GM19467 (cell line): ENCODE data around the gene TSPAN4.

Source experiments
- ATAC-seq: cut with Tn5 transposase; IDR thresholded peaks from one replicate; pipeline ENCODE4 v1.9.1; 2021; ENCODE audit warnings: mild to moderate bottlenecking, moderate library complexity; ENCODE audit not compliant: unreplicated experiment

TSPAN4 gene

DNA sequence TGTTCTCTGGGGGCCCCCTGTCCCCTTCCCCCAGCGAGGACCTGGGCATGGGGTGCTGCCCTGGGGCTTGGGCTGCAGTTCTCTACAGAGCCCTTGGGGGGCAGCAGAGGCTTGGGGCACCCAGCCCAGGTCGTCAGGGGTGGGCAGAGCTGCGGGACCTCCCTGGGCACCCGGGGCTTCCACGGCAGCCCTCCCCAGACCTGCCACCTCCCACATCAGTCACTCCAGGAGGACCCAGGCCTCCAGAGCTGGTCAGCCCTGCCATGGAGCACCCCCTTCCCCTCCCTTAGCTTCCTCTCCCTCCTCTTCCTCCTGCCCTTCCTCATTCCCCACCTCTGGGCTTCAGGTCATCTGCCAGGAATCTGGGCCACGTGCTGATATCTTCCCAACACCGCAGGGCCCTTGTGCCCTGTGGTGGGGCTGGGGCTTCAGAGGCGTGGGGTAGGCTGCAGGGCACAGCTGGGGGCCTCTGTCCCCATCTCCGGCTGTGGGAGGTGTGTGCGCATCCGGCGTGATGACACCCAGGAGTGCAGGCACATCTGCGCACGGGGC lies 5.8 kb downstream of the TSPAN4 start:
- no peak for ATAC-seq

DNA sequence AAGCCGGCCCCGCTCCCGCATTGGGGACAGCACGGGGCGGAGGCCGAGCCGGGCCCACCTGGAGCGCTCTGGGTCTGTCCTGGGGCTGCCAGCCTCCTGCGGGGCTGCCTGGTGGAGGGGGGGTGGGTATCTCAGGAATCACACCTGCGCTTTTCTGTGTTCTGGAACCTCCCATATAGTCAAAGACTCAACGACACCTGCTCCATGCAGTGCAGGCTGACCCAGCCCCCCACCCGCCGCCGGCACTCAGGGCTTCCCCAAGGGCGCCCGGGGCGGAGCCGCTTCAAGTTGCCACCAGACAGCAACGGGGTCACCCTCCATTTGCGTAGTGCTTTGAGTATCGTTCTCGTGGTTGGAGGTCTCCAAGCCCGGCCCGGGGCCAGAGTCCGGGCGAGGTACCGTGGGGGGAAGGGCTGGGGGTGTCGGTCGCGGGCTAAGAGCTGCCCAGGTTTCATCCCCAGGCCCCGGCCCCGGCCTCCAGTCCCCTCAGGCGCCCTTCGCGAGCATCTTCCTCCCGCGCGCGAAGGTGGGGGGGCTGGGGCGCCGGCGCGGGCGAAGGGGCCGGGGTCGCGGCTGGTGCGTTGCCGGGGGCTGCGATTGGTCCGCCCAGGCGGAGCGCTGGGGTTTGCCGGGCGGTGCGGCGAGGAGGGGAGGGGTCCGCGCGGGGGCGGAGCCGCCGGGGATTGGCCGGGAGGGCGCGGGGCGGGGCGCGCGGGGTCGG lies 6.6 kb downstream of the TSPAN4 start:
- ATAC-seq: no peak

- no peak for ATAC-seq
Measured at GRCh38 chr11:849951-850774, 7.5 kb downstream of the TSPAN4 start.

GRCh38 chr11:850775-851763 lies 8.4 kb downstream of the TSPAN4 start:
- ATAC-seq: no peak

DNA sequence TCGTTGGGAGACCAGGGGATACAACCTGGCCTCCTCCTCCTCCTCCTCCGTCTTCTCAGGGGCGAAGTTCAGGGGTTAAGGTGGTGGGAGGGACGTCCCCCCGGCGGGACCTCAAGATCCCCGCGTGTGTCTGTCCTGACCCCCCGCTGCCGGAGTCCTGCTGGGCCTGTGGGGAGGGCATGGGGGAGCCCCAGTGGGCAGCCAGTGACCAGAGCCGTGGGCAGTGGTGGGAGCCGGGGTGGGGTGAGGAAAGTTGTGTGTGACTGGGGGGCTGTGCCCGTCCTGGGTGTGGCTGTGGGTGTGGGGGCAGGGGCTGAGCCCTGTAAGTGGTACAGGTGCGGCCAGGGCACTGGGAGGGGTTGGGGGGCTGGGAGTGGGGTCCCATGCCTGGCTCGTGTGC lies 10.1 kb downstream of the TSPAN4 start:
- no peak for ATAC-seq

DNA sequence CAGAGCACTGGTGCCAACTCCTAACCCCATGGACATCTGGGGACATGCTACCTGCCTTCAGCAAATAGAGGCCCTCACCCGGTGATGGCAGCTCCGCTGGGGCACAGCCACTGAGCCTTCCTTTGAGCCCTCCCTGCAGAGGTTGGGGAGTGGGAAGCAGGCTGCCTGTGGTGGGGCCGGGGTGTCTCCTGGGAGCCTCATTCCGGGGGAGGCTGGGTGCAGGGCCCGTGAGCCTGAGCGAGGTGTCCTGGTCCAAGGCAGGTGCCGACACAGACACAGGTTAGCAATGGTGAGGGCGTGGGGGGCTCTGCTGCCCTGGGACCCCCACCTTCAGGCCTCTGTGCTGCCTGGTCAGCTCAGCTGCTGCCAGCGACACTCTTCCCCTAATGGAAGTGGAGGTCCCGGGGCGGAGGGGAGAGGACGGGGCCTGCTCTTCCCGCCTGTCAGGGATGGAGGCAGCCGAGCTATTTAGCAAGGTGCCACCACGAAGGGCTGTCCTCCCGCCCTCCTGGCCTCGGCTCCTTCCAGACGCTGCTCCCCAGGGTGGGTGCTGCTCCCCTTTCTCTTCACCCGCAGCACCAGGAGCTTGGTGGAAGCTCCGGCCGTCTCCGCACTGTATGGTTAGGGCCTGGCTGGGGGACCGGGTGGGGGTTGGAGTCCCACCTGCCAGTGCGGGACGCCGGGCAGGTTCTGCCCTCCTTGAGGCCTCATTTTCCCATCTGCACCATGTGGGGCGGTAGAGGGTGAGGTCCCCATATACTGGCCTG lies 11.2 kb downstream of the TSPAN4 start:
- no peak for ATAC-seq

DNA sequence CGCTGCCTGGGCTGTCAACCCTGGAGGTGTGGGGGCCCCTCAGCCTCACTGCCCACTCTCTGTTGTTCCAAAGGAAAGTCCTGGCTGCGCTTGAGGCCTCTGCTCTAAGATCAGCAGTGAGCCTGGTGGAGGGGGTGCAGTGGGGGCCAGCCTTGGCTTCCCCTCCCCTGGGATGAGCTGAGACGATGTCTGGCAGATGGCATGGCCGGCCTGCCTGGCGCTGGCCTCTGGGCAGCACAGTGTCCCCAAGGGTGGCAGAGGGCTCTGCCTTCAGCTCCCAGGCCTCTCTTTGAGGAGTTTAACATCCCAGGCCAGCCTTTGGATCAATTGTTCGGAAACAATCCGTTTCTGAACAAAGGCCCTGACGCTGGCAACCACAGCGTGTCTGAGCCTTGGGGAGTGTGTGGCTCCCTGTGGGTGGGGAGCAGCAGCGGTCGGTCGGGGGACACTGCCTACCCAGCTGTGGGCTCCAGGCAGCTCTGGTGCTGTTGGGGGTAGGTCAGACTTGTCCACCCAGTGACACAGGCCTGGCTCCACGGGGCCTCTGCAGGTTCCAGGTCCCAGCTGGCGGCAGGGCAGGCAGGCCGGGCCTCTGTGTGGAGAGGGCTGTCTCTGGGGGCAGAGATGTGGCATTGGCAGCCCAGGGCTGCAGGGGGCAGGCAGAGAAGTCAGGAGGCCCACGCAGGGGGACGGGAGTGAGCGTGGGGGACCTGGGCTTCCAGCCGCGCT lies 12.1 kb downstream of the TSPAN4 start:
- no peak for ATAC-seq

GRCh38 chr11:855330-855674 lies 12.7 kb downstream of the TSPAN4 start:
- ATAC-seq: no peak

DNA sequence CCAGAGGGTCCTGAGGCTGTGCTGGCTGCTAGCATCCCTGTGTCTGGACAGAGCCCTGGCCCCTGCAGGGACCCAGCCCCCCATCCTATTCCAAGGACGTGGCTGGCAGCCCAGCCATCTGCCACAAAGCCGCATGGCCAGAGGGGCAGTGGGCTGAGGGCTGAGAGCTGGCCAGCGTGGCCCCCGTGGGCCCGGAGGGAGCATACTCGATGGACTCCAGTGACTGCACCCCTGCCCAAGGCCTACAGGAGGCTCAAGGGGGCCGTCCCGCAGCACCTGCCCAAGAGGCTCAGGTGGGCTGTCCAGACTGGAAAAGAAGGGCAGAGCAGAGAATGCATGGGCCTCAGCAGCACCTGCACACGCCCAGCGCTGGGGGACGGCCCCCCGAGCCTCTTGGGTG lies 13.1 kb downstream of the TSPAN4 start:
- no peak for ATAC-seq

DNA sequence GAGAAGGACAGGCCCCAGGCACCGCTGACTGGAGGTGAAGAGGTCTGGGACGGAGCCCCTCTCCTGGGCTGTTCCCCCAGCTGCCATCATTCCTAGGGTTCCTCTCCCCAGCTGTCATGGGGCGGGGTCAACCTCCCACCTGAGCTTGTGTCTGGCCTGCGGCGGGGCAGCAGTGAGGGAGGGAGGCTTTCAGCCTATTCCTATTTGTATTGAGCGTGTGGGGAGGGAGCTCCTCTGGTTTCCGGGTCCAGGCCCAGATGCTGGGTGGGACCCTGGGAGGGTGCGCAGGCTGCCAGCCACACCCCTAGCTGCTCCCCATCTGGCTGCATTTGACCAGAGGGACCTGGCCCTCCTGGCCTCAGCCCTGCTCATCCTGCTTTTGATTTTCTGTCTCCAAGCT lies 13.7 kb downstream of the TSPAN4 start:
- no peak for ATAC-seq

- ATAC-seq: no peak
Measured at GRCh38 chr11:858053-858761, 15.6 kb downstream of the TSPAN4 start.

GRCh38 chr11:858762-859339 lies 16.2 kb downstream of the TSPAN4 start:
- ATAC-seq: no peak

- no peak for ATAC-seq
Measured at GRCh38 chr11:859394-860131, 16.9 kb downstream of the TSPAN4 start.

DNA sequence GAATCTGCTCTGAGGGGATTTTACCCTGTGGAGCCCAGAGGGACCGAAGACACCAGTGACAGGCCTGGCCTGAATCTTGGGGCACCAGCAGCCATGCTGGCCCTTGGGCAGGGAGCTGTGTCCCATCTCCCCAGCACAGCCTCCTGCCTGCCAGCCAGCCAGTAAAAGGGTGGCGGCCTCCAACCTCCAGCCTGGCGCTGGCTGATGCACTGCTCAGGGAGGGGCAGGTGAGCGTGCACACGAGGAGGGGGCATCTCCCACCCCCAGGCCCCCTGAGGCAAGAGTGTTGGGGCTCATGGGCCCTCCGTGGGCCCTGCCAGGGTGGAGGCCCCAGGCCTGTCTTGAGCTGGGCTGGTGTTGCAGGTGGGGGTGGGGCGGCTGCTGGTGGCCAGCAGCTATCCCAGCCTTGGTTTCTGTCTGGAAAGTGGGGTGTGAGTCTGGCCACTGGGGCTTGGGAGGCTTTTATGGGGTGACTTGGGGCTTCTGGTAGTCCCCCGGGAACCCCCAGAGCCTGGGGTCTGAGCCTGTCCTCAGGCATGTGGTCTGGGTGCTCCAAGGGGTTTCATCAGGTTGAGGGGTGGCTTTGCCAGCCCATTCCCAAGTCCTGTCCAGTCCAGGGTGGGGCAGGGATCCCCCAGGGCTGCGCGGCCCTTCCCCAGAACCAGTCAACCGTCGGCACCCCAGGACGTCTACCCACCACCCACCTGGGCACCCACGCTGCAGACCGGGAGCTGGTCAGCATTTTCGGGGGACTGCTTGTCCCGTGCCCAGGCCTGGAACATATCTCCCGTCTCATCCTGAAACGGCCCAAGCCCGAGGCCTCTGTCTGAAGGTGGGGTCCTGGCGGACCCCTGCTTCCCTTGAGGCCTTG lies 17.8 kb downstream of the TSPAN4 start:
- no peak for ATAC-seq

DNA sequence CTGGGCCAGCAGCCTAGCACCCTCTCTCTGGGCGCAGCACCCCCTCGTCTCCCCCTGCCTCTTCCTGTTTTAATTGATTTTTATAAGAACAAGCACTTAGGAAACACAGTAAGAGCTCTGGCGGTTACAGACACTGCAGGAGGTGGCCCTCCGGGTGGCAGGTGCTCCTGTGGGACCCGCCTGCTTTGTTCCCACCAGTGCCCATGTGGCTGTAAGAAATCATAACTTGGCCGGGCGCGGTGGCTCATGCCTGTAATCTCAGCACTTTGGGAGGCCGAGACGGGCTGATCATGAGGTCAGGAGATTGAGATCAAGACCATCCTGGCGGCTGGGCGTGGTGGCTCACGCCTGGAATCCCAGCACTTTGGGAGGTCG lies 18.4 kb downstream of the TSPAN4 start:
- no peak for ATAC-seq

DNA sequence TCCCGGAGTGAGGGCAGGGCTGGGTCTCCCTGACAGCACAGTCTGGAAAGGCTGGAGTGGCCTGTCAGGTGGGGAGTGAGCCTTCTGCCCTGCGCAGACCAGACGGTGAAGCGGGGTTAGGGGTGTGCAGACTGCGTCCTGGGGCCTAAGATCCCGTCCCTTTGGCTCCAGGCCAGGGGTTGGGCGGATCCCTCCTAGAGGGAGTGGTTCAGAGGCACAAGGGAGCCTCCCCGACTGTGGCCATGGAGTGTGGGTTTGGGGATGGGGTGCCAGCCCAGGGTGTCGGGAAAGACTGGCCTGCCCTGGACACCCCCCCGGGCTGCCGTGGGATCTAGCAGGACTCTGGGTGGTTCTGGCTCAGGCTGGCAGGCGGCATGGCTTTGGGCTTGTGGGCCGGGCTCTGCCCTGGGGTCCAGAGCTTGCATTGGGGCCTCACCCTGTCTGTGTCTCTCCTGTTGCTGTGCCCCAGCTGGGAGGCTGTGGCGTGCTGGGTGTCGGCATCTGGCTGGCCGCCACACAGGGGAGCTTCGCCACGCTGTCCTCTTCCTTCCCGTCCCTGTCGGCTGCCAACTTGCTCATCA lies 19.5 kb downstream of the TSPAN4 start:
- no peak for ATAC-seq

GRCh38 chr11:862696-863022 lies 20.0 kb downstream of the TSPAN4 start:
- no peak for ATAC-seq
